Thoracic aorta (tissue), 2 donors: ENCODE results near the gene LRP8. TPM values are rescaled to one million over a fixed set of nuclear protein-coding genes. Genes with fewer than 3 reads are reported as not detected.

ENCODE experiments used
- ATAC-seq: fragments of 150-250 bp; one replicate; pipeline ENCODE4 v1.8.0; 2017; ENCODE audit warnings: low read depth; ENCODE audit not compliant: insufficient number of reproducible peaks, low FRiP score
- DNase-seq: peaks from one replicate; pipeline ENCODE4 v3.0.0-alpha.2; 2020; ENCODE audit warnings: low spot score
- H3K27ac ChIP-seq, 2 donors: fragments of 200-600 bp; sonication (generic); 1 replicate in 1 of 2; 2 replicates in 1 of 2; pipeline ENCODE4 v1.5.1; 2016; ENCODE audit warnings: mild to moderate bottlenecking in 2 of 2, moderate library complexity in 2 of 2
- H3K27me3 ChIP-seq: fragments of 200-600 bp; sonication (generic); replicated peaks from 2 replicates; pipeline ENCODE4 v1.6.0; 2016; ENCODE audit warnings: mild to moderate bottlenecking; ENCODE audit not compliant: insufficient read depth
- H3K36me3 ChIP-seq: fragments of 200-600 bp; sonication (generic); one replicate; pipeline ENCODE4 v1.5.1; 2016
- H3K4me1 ChIP-seq, 2 donors: fragments of 200-600 bp; sonication (generic); 1 replicate in 1 of 2; 2 replicates in 1 of 2; pipeline versions ENCODE4 v1.5.1 to v1.6.0; 2016; ENCODE audit warnings: low read depth in 2 of 2, mild to moderate bottlenecking in 1 of 2; ENCODE audit not compliant: control insufficient read depth in 1 of 2
- H3K4me3 ChIP-seq: fragments of 200-600 bp; sonication (generic); 2 replicates; pipeline ENCODE4 v1.5.1; 2016; ENCODE audit warnings: mild to moderate bottlenecking
- H3K9me3 ChIP-seq: fragments of 200-600 bp; sonication (generic); 2 replicates; pipeline ENCODE4 v1.5.1; 2016
- total RNA-seq, 2 donors: library from RNA; depleted of rRNA; stranded (reverse); fragments of >200 nt; gene quantifications; one replicate each; pipeline versions ENCODE4 v1.1.0 to v1.2.3, GENCODE V29; 2016
- TF ChIP-seq, protein P1 (sequence below): fragments of 200-600 bp; sonication (generic); IDR thresholded peaks from one replicate; pipeline ENCODE4 v1.5.1; 2019; ENCODE audit warnings: antibody characterized with exemption

The LRP8 gene
- total RNA-seq, 2 donors from 2014 or later, result 14.1 to 24.1 TPM

DNA sequence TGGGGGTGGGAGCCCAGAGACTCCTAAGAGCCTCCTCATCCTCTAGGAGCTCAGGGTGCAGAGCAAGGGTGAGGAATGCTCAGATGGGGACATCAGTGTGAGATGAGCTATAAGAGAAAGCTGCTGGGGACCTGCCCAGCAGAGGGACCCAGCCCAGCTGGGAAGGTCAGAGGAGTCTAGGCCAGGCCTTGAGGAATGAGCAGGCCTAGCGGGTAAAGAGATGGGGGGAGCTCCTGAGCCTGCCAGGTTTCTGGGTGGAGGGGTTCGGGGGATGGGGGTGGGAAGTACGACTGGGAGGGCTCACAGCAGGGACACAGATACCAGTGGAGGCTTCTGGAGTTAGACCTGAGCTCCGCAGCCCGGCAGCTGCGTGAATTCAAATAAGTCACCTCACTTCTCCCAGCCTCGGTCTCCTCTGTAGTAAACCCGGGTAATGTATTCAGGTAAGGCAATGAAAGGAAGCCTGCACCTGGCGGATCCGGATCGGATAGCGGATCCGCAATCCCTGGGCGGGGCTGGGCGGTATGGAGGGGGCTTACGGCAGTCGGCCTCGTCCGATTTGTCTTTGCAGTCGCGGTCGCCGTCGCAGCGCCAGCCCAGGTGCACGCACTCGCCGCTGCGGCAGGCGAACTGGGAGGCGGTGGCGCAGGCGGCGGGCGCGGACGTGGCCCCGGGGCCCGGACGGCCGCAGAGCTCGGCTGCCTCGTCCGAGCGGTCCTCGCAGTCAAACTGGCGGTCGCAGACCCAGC is 51.5 kb downstream of the LRP8 start:
- ATAC-seq, result no peak
- Histone ChIP-seq H3K27ac (no peak overlapping the region), H3K9me3 (no peaks in the 10 kb centered on the region), H3K27me3 (no peaks in the 10 kb centered on the region), H3K4me1 (no peaks in the 10 kb centered on the region), H3K4me3 (no peak overlapping the region), H3K36me3 (peaks cover 4% of the 10 kb centered on the region)
- DNase-seq, result no peak
- TF ChIP-seq, protein P1, sequence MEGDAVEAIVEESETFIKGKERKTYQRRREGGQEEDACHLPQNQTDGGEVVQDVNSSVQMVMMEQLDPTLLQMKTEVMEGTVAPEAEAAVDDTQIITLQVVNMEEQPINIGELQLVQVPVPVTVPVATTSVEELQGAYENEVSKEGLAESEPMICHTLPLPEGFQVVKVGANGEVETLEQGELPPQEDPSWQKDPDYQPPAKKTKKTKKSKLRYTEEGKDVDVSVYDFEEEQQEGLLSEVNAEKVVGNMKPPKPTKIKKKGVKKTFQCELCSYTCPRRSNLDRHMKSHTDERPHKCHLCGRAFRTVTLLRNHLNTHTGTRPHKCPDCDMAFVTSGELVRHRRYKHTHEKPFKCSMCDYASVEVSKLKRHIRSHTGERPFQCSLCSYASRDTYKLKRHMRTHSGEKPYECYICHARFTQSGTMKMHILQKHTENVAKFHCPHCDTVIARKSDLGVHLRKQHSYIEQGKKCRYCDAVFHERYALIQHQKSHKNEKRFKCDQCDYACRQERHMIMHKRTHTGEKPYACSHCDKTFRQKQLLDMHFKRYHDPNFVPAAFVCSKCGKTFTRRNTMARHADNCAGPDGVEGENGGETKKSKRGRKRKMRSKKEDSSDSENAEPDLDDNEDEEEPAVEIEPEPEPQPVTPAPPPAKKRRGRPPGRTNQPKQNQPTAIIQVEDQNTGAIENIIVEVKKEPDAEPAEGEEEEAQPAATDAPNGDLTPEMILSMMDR, result no peak

DNA sequence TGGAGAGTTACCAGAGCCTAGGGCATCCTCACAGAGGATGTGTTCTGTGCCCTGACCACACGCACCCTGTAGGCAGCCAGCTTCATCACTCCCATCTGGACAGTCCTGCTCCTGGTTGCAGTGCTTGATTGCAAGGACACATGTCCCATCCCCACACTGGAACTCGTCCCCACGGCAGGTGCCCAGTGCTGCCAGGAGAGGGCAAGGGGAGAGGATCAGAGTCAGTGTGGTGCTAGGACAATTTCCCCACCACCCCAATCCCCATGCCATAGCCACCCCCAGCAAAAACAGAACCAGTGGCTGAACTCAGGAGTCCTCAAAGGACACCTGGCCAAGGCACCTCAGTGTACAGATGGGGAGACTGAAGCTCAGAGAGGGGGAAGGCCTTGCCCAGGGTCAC is 52.3 kb downstream of the LRP8 start:
- no peak overlapping the region for H3K27ac ChIP-seq
- TF ChIP-seq, protein P1, result no peak
- H3K4me3 ChIP-seq, result no peak overlapping the region
- no peaks in the 10 kb centered on the region for H3K27me3 ChIP-seq
- no peak for ATAC-seq
- DNase-seq, result no peak
- H3K4me1 ChIP-seq, result no peaks in the 10 kb centered on the region
- no peaks in the 10 kb centered on the region for H3K9me3 ChIP-seq
- H3K36me3 ChIP-seq, result peaks cover 4% of the 10 kb centered on the region

DNA sequence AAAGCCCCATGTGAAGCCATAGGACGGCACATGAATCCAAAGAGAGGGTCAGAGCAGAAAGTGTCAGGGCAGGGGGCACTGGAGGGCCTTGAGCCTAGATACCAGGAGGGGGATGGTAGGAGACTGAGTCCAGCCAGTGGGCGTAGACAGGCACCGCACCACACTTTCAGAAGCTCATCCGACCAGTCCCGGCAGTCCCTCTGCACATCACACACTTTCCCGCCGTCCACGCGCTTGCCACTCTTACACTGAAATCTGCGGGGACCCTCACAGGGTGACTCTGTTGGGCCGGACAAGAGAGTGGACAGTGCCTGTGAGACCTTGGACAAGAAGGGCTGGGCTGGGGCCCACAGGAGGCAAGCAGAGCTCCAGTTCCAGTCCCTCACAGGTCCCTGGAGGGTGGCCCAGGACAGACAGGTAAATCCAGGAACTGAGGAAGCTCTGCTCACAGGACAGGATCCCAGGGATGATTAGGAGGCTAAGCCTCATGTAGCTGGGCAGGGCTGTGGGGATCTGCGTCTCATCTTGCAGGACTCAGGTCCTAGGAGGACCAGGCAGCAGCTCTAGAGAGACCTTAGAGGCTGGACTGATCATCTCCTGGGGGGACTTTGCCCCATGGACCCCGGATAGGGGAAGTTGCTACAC is 53.2 kb downstream of the LRP8 start:
- Histone ChIP-seq H3K4me1 (no peaks in the 10 kb centered on the region), H3K9me3 (no peaks in the 10 kb centered on the region), H3K36me3 (peaks cover 4% of the 10 kb centered on the region), H3K27me3 (no peaks in the 10 kb centered on the region), H3K27ac (no peak overlapping the region), H3K4me3 (no peak overlapping the region)
- no peak for ATAC-seq
- DNase-seq, result no peak
- TF ChIP-seq, protein P1, result no peak

DNA sequence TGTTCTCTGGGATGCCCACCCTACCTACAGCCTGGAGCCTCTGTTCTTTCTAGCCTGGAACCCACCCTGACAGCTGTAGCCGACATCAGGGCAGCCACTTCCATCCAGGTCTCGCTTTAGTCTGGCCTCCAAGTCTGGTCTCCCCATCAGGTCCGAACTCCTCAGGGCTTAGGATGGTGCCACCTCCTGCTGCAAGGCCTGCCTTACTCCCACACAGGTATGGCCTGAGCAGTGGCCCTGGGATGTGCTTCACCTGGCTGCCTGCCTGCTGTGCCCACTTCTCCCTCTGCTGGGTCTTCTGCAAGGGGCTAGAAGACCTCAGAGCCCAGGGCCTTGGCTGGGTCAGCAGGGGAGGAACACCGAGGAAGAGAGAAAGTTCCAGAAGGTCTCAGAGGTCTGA is 53.8 kb downstream of the LRP8 start:
- Histone ChIP-seq H3K9me3 (no peaks in the 10 kb centered on the region), H3K27me3 (no peaks in the 10 kb centered on the region), H3K4me3 (no peak overlapping the region), H3K27ac (no peak overlapping the region), H3K36me3 (peaks cover 4% of the 10 kb centered on the region), H3K4me1 (no peaks in the 10 kb centered on the region)
- TF ChIP-seq, protein P1, result no peak
- ATAC-seq (no peak), DNase-seq (no peak)

DNA sequence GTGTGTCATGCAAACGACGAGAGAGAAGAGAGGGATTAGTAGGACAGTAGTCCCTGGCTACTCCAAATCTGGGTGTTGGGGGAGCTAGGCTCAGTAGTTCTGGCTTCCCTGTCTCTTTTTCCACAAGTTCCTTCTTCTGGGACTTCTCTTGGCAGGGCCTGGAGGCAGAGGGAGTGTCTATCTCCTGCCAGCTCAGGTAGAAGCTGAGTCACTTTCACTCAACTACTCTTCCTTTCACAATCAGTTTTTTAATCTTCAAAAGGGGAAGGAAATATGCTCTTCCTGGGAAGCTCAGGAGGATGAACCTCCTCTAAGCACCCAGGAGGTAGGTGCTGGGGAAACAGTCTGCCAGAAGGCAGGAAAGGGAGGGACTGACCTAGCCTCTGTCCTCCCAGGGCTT is 54.3 kb downstream of the LRP8 start:
- ATAC-seq (no peak), DNase-seq (no peak)
- peaks cover 4% of the 10 kb centered on the region for H3K36me3 ChIP-seq
- TF ChIP-seq, protein P1, result no peak
- no peak overlapping the region for H3K4me3 ChIP-seq
- no peaks in the 10 kb centered on the region for H3K27me3 ChIP-seq
- no peaks in the 10 kb centered on the region for H3K4me1 ChIP-seq
- H3K9me3 ChIP-seq, result no peaks in the 10 kb centered on the region
- H3K27ac ChIP-seq, result no peak overlapping the region
